Activated CD4-positive, alpha-beta memory T cell treated with anti-CD3 and anti-CD28 coated beads, Interleukin-2, amount 10 ng/mL, durations not matched to agents 7 days and 5 days (primary cell): ENCODE results near the gene SLC11A2. TPM values are rescaled to one million over a fixed set of nuclear protein-coding genes. Genes with fewer than 3 reads are reported as not detected.
"Not testable (repeated sequence)": the region's sequence is repeated elsewhere in the genome, so short reads cannot be mapped to it uniquely, and the experiment has no call there.

ENCODE experiments used
- CTCF ChIA-PET: fragments of 350-600 bp; sonication (Branson Sonifier 250); formaldehyde crosslinking; loops from one replicate; lab custom pipeline; 2021; ENCODE audit warnings: antibody characterized with exemption, inconsistent platforms; lab: Charles Lee
- POLR2A ChIA-PET: fragments of 350-600 bp; sonication (Branson Sonifier 250); formaldehyde crosslinking; loops from one replicate; lab custom pipeline; 2021; ENCODE audit warnings: antibody characterized with exemption; lab: Charles Lee
- DNase-seq: peaks from one replicate; pipeline ENCODE4 v3.0.0-alpha.2; 2020
- H3K27ac Mint-ChIP-seq: one replicate; pipeline ENCODE4 v1.8.0; 2021; ENCODE audit warnings: mild to moderate bottlenecking, mixed read lengths
- H3K27me3 Mint-ChIP-seq: one replicate; pipeline ENCODE4 v1.8.0; 2021; ENCODE audit warnings: mixed read lengths
- H3K36me3 Mint-ChIP-seq: one replicate; pipeline ENCODE4 v1.8.0; 2021; ENCODE audit warnings: low read depth, mixed read lengths
- H3K4me1 Mint-ChIP-seq: one replicate; pipeline ENCODE4 v1.8.0; 2021; ENCODE audit warnings: mixed read lengths
- H3K4me3 Mint-ChIP-seq: one replicate; pipeline ENCODE4 v1.8.0; 2021; ENCODE audit warnings: mild to moderate bottlenecking, mixed read lengths
- H3K9me3 Mint-ChIP-seq: one replicate; pipeline ENCODE4 v1.8.0; 2021; ENCODE audit warnings: mixed read lengths
- total RNA-seq, 2 experiments: library from RNA; stranded (reverse); gene quantifications; one replicate each; pipeline ENCODE4 v1.2.3, GENCODE V29; 2021

SLC11A2 gene
- total RNA-seq, 2 experiments from 2014 or later, result 35.0 to 36.4 TPM

- POLR2A ChIA-PET, result no interaction called here
Observed at GRCh38 chr12:50955288-50955687, 70.9 kb downstream of the SLC11A2 start.

GRCh38 chr12:50954789-50955188 is 71.4 kb downstream of the SLC11A2 start:
- CTCF ChIA-PET, H3K27ac Mint-ChIP-seq, H3K9me3 Mint-ChIP-seq, H3K36me3 Mint-ChIP-seq, POLR2A ChIA-PET, H3K4me1 Mint-ChIP-seq, DNase-seq, H3K27me3 Mint-ChIP-seq, H3K4me3 Mint-ChIP-seq: not testable (repeated sequence)

More at GRCh38 chr12:50955288-50955687, 70.9 kb downstream of the SLC11A2 start:
- CTCF ChIA-PET, result no interaction called here
- Mint-ChIP-seq H3K4me1 (peaks cover 5% of the 10 kb centered on the region), H3K27ac (no peak overlapping the region), H3K27me3 (no peaks in the 10 kb centered on the region), H3K36me3 (no peaks in the 10 kb centered on the region), H3K9me3 (no peaks in the 10 kb centered on the region), H3K4me3 (no peak overlapping the region)
- no peak for DNase-seq

DNA sequence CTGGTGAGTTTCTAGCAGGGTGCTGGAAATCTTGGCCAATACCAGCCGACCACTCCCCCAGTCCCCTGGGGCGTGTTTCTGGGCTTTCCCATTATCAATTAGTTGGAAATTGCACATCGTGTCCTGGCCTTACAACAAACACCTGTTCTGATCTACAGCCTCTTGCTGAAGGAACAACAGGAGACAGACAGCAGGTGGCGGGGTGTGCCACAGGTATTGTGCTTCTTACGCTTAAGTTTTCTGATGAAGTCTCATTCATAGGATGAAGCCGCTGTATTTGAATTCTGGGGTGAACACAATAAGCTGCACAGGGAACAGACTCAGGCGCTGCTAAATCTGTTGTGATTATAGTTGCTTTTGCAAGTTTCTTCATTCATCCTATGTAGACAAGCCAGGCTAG is 73.1 kb downstream of the SLC11A2 start:
- Mint-ChIP-seq H3K9me3 (no peaks in the 10 kb centered on the region), H3K27me3 (no peaks in the 10 kb centered on the region), H3K4me1 (no peaks in the 10 kb centered on the region), H3K36me3 (no peaks in the 10 kb centered on the region), H3K4me3 (no peak overlapping the region), H3K27ac (no peak overlapping the region)
- POLR2A ChIA-PET, result no interaction called here
- no peak for DNase-seq
- CTCF ChIA-PET, result no interaction called here

- no peak within 1 kb of the TSS for H3K27ac Mint-ChIP-seq
Observed at GRCh38 chr12:50952510-50952909, 73.7 kb downstream of the SLC11A2 start, which contains the start of gene HIGD1C. Gene HIGD1C (plus strand): TSS chr12:50952544. CDS start chr12:50953999, 1,455 bp downstream.

DNA sequence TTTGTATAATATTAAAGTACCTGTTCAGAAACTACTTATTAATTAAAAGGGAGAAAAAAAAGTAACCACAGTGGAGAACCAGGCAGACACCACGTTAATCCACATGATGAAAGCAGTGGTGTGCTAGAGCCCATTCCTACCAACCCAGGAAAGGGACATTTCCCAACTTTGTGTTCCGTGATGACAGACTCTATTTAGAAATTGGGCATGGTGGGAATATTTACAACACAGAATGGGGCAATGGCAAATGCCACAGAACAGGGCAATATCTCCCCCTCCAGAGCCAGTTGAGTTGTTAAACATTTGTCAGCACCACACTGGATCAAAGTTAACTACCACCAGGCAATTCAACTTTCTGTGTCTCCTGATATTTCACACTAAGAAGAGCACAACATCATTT is 75.1 kb downstream of the SLC11A2 start:
- POLR2A ChIA-PET, result no interaction called here
- no peaks in the 10 kb centered on the region for H3K27me3 Mint-ChIP-seq
- CTCF ChIA-PET, result no interaction called here

More at GRCh38 chr12:50952510-50952909, 73.7 kb downstream of the SLC11A2 start, which contains the start of gene HIGD1C:
- DNase-seq, result no peak
- Mint-ChIP-seq H3K4me1 (no peaks in the 10 kb centered on the region), H3K4me3 (no peak within 1 kb of the TSS), H3K36me3 (no peaks in the 10 kb centered on the region), H3K9me3 (no peaks in the 10 kb centered on the region), H3K27me3 (no peaks in the 10 kb centered on the region)
- CTCF ChIA-PET, result no interaction called here
- POLR2A ChIA-PET, result no interaction called here

DNA sequence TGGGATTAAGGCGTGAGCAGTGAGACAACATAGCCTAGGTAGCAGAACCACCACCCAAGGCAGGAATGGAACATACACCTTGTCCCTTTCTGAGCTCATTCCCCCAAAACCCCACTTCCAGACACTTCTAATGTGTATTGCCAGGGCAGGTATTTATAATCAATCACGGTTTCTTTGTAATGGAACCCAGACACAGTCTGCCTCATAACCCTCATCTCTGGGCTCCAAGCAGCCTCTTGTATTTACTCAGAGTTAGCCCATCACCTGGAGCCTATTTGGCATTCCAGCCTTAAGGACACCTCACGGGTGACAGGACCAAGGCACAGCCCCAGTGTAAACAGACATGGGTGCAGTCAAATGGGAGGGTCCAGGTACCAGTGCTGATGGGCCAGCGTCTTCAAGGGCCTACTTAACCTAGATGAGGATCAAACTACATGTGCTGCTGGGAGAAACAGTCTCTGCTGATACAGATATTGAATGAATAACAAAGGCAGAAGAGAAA is 76.3 kb downstream of the SLC11A2 start:
- H3K27ac Mint-ChIP-seq, result no peak overlapping the region
- no peaks in the 10 kb centered on the region for H3K27me3 Mint-ChIP-seq
- no peak for DNase-seq
- no peaks in the 10 kb centered on the region for H3K36me3 Mint-ChIP-seq
- ChIA-PET CTCF (interaction anchor here (0.6 kb wide), 1 partner anchor 36 kb away, joined by 3 read pairs; no protein-coding TSS in a partner anchor), POLR2A (no interaction called here)
- no peaks in the 10 kb centered on the region for H3K9me3 Mint-ChIP-seq
- H3K4me1 Mint-ChIP-seq, result no peaks in the 10 kb centered on the region
- no peak overlapping the region for H3K4me3 Mint-ChIP-seq

More for the DNA sequence above, 75.1 kb downstream of the SLC11A2 start:
- Mint-ChIP-seq H3K4me1 (no peaks in the 10 kb centered on the region), H3K27ac (no peak overlapping the region), H3K4me3 (no peak overlapping the region), H3K36me3 (no peaks in the 10 kb centered on the region), H3K9me3 (no peaks in the 10 kb centered on the region)
- no peak for DNase-seq

GRCh38 chr12:50948798-50949197 is 77.4 kb downstream of the SLC11A2 start:
- Mint-ChIP-seq H3K36me3 (no peaks in the 10 kb centered on the region), H3K27ac (no peak overlapping the region), H3K4me3 (no peak overlapping the region), H3K9me3 (no peaks in the 10 kb centered on the region), H3K27me3 (no peaks in the 10 kb centered on the region), H3K4me1 (no peaks in the 10 kb centered on the region)
- ChIA-PET CTCF (no interaction called here), POLR2A (no interaction called here)
- no peak for DNase-seq

GRCh38 chr12:50947933-50948626 is 78.1 kb downstream of the SLC11A2 start:
- Mint-ChIP-seq H3K4me1 (no peaks in the 10 kb centered on the region), H3K9me3 (no peaks in the 10 kb centered on the region), H3K27me3 (no peaks in the 10 kb centered on the region), H3K4me3 (no peak overlapping the region), H3K27ac (no peak overlapping the region), H3K36me3 (no peaks in the 10 kb centered on the region)
- ChIA-PET CTCF (interaction anchor here (0.8 kb wide), 1 partner anchor 443 kb away, joined by 3 read pairs; the partner anchor contains the start of gene DIP2B), POLR2A (no interaction called here)
- no peak for DNase-seq

GRCh38 chr12:50937653-50938052 is 88.5 kb downstream of the SLC11A2 start:
- H3K27me3 Mint-ChIP-seq, result no peaks in the 10 kb centered on the region
- peaks cover 6% of the 10 kb centered on the region for H3K9me3 Mint-ChIP-seq
- CTCF ChIA-PET, result no interaction called here

DNA sequence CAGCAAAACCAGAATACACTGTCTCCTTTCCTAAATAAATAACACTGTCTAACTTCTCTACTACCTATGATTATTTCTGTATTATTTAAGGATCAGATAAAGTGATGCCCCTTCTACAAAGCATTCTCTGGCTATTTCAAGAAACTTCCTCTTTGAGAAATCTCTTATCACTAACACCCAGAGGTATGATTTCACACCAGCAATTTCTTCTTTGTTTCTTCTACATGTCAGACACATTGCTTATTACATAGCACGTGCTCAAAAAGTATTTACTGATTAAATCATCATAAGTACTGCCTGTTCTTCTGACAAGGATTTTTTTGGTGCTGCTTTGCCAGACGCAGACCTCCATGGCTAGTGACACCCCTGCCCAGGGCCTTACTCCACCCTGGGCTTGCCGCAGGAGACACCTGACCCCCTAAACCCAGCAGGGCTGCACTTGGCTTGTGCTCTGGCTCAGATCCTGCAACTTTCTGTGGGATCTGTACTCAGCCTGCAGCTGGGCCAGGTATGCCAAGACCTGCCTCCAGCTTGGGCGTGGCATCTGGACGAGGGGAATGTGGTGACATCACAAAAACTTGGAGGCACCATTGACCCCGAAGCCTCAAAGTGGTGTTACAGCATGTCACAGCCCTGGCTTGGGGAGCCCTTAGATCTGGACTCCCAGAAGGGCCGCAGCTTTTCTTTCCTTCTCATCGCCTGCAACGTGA is 89.2 kb downstream of the SLC11A2 start:
- Mint-ChIP-seq H3K36me3 (peaks cover 6% of the 10 kb centered on the region), H3K27me3 (no peaks in the 10 kb centered on the region), H3K4me1 (no peaks in the 10 kb centered on the region), H3K4me3 (no peak overlapping the region), H3K9me3 (peaks cover 6% of the 10 kb centered on the region), H3K27ac (no peak overlapping the region)
- POLR2A ChIA-PET, result no interaction called here
- CTCF ChIA-PET, result no interaction called here
- no peak for DNase-seq

More at GRCh38 chr12:50937653-50938052, 88.5 kb downstream of the SLC11A2 start:
- POLR2A ChIA-PET, result no interaction called here
- no peak overlapping the region for H3K4me3 Mint-ChIP-seq
- no peak for DNase-seq
- H3K4me1 Mint-ChIP-seq, result no peaks in the 10 kb centered on the region
- no peak overlapping the region for H3K27ac Mint-ChIP-seq
- peaks cover 6% of the 10 kb centered on the region for H3K36me3 Mint-ChIP-seq

- no peak overlapping the region for H3K4me3 Mint-ChIP-seq
Observed at GRCh38 chr12:50934981-50935807, 91.0 kb downstream of the SLC11A2 start.

DNA sequence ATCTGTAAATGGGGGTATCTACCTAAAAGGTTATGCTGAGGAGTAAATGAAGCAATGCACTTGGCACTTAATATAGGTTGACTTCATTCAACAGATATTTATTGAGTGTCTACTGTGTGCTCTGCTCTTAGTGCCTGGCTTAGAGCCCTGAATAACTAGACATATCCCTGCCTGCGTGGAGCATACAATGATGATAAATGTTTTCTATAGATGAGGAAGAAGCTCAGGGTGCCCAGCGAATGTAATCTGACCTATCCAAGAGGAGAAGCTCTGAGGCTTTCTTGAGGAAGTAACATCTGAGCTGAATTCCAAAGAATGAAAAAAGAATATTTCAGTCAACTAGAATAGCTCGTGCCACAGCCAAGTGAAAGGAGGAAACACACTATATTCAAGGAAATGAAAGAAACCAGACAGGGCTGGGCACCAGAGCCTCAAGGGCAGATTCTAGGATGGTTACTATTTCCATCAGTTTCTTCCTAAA is 91.8 kb downstream of the SLC11A2 start:
- H3K4me3 Mint-ChIP-seq, result no peak overlapping the region
- DNase-seq, result no peak
- H3K36me3 Mint-ChIP-seq, result peaks cover 6% of the 10 kb centered on the region
- H3K9me3 Mint-ChIP-seq, result peaks cover 6% of the 10 kb centered on the region
- H3K27ac Mint-ChIP-seq, result no peak overlapping the region
- H3K4me1 Mint-ChIP-seq, result no peaks in the 10 kb centered on the region
- H3K27me3 Mint-ChIP-seq, result no peaks in the 10 kb centered on the region
- ChIA-PET POLR2A (no interaction called here), CTCF (no interaction called here)

More at GRCh38 chr12:50934981-50935807, 91.0 kb downstream of the SLC11A2 start:
- H3K9me3 Mint-ChIP-seq, result peaks cover 6% of the 10 kb centered on the region
- H3K27ac Mint-ChIP-seq, result no peak overlapping the region
- no peaks in the 10 kb centered on the region for H3K4me1 Mint-ChIP-seq
- CTCF ChIA-PET, result no interaction called here
- DNase-seq, result no peak
- no peaks in the 10 kb centered on the region for H3K27me3 Mint-ChIP-seq
- H3K36me3 Mint-ChIP-seq, result peaks cover 6% of the 10 kb centered on the region
- POLR2A ChIA-PET, result no interaction called here
